GM12864 (cell line): ENCODE measurements around the gene TNFAIP8.

Experiments used
- DNase-seq: peaks from one replicate; pipeline ENCODE4 v3.0.0-alpha.2; 2011; ENCODE audit warnings: low read depth
- H3K4me3 ChIP-seq: 2 replicates; pipeline ENCODE4 v1.5.1; 2011; ENCODE audit warnings: mild to moderate bottlenecking, low read depth, low read length, control low read depth
- CTCF ChIP-seq: IDR thresholded peaks from 2 replicates; pipeline ENCODE4 v1.5.1; 2011; ENCODE audit warnings: low read depth, mild to moderate bottlenecking, moderate library complexity, low read length, control low read depth, inconsistent platforms; ENCODE audit errors: missing control alignments

Gene TNFAIP8

GRCh38 chr5:119358901-119359603 lies 3.2 kb downstream of the TNFAIP8 start:
- no peak for TF ChIP-seq CTCF
- DNase-seq = no peak
- H3K4me3 ChIP-seq = peak overlapping the region; percentile 77

- peak overlapping the region; percentile 15; the same call in 1 of the 2 replicates for H3K4me3 ChIP-seq
- no peak for TF ChIP-seq CTCF
- DNase-seq = no peak
Measured at GRCh38 chr5:119359737-119360413, 4.1 kb downstream of the TNFAIP8 start.

GRCh38 chr5:119360905-119361593 lies 5.2 kb downstream of the TNFAIP8 start:
- DNase-seq = no peak
- no peak overlapping the region for H3K4me3 ChIP-seq
- no peak for TF ChIP-seq CTCF

DNA sequence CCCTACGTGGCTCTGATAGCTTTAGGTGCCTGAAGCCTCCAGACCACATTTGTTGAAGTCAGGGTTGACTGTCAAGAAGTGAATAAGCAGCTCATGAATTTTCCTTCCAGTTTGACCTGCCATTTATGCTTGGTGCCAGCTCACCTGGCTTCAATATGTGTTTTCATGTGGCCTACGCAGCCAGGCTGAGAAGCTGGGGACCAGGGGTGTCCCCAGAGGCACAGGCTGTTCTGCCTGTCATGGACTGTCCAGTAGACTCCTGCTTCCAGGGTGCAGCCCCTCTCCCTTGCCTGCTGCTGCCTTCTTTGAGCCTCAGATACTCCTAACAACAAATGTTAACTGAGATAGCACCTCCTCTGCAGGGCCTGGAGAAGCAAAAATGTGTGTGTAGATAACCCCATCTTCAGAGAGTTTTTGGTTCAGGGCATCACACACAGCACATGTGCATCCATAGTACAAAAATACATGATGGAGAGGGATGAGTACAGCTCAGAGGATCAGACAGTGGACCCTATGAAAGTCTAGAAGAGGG lies 5.8 kb downstream of the TNFAIP8 start:
- no peak overlapping the region for H3K4me3 ChIP-seq
- DNase-seq = no peak

GRCh38 chr5:119362714-119363113 lies 6.9 kb downstream of the TNFAIP8 start:
- no peak overlapping the region for H3K4me3 ChIP-seq
- no peak for DNase-seq
- no peak for TF ChIP-seq CTCF

More for the DNA sequence above, 5.8 kb downstream of the TNFAIP8 start:
- no peak for TF ChIP-seq CTCF

DNA sequence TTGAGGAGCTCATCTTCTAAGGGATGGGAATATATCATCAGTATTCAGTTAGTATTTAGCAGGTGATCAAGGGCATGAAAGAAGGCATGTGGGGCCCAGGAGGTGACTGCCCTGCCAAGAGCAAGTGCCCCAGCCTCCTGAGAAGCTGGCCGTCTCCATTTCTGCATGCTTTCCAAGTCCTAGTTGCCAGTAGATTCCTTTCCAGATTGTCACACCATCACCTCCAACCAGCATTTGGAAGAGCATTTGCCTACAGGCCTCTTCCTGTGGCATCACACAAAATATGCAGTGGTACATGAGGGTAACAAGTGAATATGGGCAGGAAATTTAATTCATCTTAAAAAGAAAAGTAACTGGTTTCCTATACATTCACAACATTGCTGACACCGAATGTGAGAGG lies 7.5 kb downstream of the TNFAIP8 start:
- no peak overlapping the region for H3K4me3 ChIP-seq
- no peak for TF ChIP-seq CTCF
- no peak for DNase-seq
